Activated gamma-delta T cell treated with Interleukin-2 at 50 U/mL for 16 hours (primary cell): Measurements from ENCODE around the gene PFKFB3.
A peak's percentile ranks its signal among the peaks of the same experiment; 100 is the strongest.
"Not testable (repeated sequence)": the region's sequence is repeated elsewhere in the genome, so short reads cannot be mapped to it uniquely, and the experiment has no call there.

Experiments used
- DNase-seq: peaks from one replicate; pipeline ENCODE4 v3.0.0-alpha.2; 2020

The PFKFB3 gene

DNA sequence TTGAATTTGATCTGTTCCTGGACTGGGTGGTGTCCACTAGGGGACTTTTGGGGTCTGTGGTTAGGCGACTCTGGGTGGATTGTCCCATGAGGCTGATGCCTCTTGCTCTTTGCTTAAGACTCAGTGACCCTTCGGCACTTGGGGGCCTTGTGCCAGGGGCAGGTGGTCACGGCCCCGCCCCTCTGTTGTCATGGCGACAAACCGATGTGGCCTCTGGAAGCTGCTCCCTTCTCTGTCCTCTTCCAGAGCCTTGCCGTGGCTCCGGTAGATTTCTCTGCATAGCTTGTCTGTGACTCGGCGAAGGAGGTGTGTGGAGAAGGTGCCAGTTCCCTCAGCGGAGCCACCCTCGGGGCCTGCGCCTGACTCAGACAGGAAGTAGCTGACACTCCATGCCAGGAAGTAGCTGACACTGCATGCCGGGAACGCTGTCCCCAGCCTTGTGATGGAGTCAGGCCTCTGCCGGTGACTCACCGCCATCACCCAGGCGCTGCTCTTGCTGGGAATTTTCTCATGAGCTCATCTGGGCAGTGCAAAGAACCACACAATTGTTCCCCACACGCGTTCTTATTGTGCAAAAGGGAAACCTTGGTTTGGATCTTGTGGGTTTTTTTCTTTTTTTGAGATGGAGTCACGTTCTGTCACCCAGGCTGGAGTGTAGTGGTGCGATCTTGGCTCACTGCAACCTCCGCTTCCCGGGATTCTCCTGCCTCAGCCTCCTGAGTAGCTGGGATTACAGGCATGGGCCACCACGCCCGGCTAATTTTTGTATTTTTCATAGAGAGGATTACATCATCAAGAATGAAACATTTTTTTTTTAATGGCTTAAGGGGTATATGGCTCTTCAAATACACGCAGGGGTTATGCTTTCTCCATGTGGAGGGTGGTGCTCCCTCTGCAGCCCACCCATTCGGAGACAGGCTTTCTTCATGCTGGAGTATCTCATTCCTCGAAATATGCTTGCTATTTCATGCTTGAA is 72.6 kb downstream of the PFKFB3 start:
- DNase-seq = peak; percentile 88

DNA sequence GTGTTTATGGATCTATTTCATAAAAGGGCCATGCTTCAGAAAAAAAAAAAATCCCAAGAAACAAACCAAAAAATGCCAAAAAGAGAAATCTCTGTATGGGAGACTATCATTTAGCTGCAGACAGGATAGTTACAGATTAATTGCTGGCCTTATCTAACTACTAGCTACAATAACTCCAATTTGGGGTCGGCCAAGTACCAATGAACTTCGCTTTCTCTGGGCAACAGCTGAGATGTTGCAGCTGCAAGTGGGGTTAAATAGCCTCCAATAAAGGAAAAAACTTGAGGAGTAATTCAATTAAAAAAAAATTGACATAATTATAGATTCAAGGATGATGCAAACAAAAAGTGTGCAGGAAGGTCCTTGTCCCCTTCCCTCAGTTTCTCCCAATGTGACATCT is 73.6 kb downstream of the PFKFB3 start:
- no peak for DNase-seq

DNA sequence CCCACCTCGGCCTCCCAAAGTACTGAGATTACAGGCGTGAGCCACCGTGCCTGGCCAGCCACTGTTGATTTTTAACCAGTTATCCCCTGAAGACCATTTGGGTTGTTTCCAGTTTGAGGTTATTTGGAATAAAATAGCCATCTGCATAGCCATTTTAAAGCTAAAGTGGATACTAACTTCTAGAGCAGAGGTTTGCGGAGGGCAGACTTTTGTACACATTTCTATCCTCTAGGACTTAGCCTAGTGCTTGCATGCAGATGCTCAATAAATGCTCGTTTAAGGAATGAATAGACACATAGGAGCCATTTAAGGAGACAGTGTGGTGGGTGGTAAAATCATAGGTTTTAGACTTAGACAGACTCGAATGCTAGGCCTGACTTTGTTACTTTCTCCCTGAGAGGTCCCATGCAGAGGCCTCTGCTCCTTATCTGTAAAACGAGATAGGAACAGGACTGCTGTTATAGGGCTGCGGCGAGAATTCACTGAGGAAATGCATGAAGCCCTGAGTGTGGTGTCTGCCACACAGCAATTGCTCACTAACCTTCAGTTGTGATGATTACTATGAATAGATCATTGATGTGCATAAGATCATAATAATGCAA is 75.9 kb downstream of the PFKFB3 start:
- DNase-seq = no peak

DNA sequence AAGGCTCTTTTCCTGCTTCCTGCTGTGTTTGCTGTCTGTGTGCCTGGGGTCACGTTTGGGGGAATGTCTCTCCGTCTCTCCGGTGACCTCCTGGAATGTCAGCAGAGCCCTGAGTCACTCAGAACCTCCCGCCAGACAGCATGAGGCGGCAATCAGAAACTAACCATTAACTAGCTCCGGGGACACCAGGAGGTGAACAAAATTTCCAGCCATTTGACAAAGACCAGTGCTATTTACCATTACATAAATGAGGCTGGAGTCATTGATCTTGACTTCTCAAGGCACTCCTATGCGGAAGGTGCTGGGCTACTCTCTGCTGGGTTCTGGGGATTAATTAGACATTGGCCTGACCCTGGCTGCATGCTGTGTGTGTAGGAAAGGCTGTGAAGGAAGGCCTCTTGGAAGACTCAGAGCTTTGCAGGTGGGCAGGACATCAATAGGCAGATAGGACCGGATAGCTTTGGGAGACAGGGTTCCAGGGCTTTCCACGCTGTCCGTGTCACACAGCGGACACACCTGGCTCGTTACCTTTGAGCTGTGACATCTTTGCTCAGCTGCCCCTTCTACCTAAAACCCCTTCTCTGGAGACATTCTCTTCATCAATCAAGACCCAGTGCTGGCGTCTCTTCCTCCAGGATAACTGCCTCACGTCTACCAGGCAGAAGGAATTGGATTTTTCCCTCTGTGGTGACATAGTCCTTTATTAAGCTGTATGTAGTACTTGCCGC is 77.0 kb downstream of the PFKFB3 start:
- DNase-seq = no peak

DNA sequence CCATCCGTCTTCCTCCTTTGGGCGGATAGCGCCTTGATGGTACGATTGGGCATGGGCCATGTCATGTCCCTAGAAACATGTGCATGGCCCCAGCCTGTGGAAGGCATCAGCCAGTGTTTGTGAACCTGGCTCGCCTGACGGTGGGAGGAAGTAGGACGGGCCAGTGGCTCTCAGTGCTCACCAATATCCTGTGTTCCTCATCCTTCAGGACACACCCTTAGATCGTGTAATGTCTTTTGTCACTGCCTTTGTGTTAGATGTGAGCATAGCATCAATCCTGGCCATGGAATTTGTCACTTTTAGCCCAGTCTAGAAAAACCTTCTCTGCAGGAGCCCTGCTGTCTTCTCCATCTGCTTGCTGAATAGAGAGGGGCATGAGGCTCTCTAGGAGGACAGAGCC is 77.6 kb downstream of the PFKFB3 start:
- no peak for DNase-seq

DNA sequence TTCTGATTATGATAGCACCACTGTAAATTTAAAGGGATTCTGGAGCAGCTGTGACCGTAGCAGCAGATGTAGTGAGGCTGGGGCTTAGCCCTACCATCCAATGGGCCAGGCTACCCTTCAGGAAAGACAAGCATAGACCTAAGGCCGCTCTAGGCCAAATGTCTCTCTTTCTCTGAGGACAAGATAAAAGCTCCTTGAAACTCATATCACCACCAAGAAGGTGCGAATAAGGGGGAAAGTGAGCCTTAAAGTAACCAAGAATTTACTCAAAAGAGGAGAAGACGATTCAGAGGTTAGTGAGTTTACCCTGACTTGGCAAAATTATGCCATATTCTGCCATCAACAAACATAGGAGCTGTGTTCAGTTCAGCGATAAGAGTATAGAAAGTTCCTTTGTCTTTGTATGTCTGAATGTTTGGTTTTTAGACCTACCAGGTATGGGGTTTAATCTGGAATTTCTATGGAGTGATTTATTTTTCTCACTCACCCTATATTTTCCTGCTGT is 79.8 kb downstream of the PFKFB3 start:
- no peak for DNase-seq

DNA sequence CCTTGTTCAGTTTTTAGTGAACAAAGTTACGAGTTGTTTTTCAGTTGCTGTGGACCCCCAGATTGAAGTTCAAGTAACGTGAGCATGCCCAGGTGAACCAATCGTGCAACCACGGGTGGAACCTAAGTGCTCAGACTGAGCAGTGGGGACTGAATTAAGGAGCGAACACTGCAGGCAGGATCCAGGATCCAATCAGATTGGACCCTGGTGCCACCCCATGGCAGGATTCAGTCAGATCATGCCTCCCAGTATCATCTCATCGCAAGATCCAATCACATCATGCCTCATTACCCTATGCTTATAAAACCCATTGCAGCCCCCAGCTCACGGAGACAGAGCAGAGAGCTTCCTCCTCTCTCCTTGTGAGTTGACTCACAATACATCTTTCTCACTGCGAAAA is 80.9 kb downstream of the PFKFB3 start:
- no peak for DNase-seq

DNA sequence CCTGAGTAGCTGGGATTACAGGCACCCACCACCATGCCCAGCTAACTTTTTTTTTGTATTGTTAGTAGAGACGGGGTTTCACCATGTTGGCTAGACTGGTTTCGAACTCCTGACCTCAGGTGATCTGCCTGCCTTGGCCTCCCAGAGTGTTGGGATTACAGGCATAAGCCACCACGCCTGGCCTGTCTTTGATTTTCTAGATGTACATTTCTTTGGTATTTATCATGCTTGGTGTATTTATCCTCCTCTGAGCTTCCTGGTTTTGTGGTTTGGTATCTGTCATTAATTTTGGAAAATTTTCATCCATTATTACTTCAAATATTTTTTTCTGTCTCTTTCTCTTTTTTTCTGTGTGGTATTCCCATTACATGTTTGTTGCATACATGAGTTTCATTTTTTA is 87.9 kb downstream of the PFKFB3 start:
- DNase-seq = not testable (repeated sequence)

DNA sequence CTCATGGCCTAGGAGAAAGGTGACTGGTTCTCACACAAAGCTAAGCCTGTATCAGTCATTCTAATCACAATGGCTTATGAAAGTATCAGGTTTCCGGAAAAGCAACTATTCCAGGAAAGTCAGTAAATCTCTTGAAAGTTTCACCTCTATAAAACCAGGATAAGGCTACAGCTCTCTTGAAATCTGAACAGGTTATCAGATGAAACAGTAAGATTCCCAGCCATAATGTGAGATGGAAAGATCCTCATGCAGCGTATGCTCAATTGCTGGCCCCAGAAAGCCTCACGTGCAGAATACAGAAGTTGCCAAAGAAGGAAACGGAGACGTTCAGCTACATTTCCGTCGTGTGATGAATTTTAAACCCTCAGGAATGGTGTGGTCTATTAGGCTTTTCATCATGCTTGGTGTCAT is 90.0 kb downstream of the PFKFB3 start:
- no peak for DNase-seq

DNA sequence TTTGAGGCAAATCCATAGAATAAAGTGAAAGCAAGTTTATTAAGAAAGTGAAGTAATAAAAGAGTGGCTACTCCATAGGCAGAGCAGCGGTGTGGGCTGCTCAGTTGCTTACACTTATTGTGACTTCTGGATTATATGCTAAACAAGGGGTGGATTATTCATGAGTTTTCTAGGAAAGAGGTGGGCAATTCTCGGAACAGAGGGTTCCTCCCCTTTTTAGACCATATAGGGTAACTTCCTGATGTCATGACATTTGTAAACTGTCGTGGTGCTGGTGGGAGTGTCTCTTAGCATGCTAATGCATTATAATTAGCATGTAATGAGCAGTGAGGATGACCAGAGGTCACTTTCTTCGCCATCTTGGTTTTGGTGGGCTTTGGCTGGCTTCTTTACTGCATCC is 93.7 kb downstream of the PFKFB3 start:
- not testable (repeated sequence) for DNase-seq

DNA sequence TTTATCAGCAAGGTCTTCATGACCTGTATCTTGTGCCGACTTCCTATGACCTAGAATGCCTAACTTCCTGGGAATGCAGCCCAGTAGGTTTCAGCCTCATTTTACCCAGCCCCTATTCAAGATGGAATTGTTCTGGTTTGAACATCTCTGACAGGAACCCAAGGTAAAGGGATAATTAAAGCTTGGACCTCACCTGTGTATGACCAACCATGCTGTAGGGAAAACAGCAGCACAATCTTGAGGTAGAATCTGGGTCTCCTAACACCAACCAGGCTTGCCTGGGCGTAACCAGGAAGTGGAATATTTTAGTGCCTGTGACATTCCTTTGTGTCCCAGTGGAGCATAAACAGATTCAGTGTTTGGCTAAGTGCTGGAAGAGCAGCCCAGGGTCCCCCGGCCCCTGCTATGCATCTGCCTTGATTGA is 94.1 kb downstream of the PFKFB3 start:
- DNase-seq = no peak

DNA sequence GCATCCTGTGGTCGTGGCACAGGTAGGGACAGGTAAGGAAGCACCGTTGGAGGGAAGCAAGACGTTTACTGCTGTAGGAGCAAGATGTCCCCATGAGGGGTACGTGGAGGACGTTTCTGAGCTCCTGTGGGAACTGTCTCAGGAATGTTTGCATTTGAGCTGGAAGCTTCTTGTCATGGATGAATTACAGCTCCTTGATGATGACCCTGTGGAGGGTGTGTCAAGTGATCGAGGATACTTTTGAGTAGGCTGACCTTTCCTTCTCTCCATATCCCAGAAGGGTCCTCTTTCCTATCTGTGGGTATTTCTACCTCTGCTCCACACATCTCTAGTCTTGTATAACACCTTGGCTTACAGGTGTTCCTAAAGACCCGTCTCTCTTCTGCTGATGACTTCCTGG is 94.8 kb downstream of the PFKFB3 start:
- no peak for DNase-seq

DNA sequence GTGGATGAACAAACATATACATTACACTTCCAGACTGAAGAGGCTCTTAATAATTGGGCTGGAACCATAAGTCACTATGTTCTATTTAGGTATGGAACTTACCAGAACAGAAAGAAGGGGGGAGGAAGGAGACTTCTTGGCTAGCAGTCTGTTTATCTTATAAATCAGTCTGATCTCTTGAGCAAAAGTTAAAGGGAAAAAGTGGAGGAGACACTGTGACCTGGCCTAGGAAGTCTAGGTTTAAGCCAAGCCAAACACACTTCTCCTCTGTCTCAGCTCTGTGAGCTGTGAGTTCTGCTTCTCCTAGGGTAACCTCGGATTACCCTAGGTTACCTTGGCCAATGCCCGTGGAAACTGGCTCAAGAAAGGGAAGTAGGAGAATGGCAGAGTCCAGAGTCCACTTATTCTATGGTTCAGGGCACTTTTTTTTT is 95.2 kb downstream of the PFKFB3 start:
- DNase-seq = no peak

DNA sequence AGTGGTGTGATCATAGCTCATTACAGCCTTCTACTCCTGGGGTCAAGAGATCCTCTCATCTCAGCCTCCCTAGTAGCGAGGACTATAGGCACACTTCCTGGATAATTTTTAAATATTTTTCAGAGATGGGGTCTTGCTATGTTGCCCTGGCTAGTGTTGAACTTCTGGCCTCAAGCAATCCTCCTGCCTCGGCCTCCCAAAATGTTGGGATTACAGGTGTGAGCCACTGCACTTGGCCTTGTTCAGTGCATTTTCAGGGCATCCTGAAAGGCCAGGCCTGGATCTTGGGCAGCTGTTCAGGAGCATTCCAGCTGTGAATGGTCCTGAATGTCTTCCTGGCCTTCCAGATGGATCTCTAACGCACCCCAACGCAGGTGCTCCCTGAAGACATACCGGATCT is 95.7 kb downstream of the PFKFB3 start:
- DNase-seq = no peak

DNA sequence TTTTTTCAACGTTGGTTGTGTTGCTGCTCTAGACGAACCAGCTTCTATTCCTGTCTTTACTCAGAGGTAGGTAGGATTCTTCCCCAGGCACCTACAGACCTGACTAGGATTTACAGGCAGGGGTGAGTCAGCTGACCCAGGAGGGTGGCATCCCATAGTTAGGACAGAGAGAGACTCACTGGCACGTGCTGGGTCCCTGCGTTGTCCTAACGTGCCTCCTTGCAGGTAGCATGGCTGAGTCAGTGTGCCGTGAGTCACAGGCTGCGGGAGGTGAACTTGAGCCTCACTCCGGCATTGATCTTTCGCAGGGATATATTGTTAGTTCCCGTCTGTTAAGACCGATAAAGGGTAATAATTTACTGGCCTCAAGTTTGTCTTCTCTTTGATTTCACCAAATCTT is 96.5 kb downstream of the PFKFB3 start:
- DNase-seq = no peak

DNA sequence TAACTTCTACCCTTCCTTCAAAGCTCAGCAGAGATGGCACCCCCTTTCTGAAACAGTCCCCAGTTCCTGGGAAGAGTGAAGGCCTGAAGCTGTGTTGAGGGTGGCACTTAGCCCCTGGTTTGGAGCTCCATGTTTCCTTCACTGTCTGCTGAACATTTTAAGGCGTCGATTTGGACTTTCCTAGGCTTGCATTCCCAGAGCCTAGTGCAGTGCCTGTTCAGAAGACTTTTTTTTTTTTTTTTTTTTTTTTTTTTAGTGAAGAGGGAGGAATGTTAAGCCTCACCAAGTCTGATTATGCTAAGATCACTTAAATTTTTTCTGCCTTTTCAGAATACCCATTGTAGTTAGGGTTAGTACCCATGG is 97.0 kb downstream of the PFKFB3 start:
- DNase-seq = no peak

DNA sequence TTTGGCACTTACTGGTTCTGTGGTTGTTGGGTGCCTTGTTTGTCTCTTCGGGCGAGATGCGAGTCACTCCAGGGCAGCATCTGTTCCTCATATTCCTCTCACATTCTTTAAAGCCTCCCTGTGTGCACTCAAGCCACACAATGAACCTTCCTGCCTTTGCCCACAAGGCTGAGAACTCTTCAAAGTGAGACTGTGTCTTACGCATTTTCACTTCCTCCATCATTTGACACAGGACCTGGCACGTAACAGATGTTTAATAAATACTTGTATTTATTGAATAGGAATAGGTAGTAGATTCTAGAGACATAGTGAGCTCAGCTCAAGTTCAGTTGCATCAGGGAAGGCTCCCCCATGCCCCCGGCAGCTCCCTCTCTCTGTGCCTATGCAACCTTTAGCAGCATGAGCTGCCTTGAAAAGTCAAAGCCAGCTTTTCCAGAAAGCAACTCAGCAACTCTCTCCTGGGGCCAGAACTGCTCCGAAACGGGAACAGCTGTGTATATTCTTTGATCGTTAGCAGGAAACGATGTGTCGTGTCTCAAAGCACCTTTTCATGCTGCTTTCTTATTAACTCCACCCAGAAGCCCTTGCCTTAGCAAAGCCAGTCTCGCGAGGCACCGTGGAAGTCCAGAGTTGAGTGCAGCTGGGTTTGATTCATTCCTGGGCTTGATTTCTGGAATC is 97.5 kb downstream of the PFKFB3 start:
- DNase-seq = peak; percentile 15

DNA sequence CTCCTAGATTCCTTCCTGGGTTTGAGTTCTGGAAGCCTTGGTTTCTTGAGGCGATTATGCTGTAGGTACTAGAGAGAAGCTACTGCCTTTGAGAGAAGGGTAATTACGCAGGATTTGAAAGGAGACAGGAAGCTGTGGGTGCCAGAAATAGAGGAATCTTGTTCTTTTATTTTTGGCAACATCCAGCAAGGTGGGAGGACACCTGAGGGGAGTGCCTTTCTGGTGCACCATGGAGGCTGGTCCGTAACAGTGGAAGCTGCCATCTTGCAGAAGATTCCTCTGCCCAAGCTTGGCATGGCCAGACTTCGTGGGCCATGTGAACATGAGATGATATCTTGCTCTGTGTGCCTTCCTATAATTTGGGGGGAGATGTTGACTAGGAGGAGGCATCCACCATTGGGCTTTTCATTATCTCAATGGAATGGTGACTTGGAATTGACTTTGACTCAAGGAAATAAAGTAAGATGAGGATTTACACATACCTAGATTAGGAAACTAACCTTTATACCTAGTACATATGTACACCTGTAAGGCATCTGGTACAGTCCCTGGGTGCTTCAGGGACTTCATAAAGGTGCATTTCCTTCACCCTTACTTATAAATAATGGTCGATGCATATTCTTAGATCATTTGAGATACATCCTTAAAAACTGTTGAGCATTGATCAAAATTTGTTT is 98.2 kb downstream of the PFKFB3 start:
- DNase-seq = no peak

DNA sequence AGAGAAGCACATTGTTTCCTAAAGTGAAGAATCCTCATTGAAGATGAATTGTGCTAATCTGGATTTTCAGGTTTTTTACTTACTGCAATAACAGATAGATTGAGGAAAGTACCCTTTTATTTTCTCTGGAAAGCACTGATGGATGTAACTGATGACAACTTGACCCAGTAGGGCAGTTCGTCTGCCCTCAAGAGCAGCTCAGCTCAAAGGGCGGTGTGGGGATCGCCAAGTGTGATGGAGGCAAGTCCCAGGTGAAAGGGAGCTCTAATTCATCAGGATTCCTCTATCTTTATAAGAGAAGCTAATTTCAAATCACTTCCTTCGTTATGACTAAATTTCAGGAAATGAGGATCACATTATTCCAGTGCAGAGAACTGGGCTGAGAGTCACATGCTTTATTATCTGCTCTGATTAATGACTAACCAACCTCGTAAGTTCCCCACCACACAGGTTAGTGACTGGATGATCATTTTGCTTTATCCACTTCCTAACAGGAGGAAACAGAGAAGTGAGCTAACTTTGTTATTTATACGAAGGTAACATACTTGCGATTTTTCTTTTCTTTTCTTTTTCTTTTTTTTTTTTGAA is 98.8 kb downstream of the PFKFB3 start:
- DNase-seq = no peak
